ENCODE data around the gene RFX7.

The RFX7 gene

GRCh38 chr15:56098195-56098863 lies 145.3 kb downstream of the RFX7 start:
- H3K4me3 ChIP-seq (ENCODE audit: low read depth, low read length), result no peak overlapping the region
- DNase-seq (ENCODE audit: low read depth), result no peak
- TF ChIP-seq, protein P1, sequence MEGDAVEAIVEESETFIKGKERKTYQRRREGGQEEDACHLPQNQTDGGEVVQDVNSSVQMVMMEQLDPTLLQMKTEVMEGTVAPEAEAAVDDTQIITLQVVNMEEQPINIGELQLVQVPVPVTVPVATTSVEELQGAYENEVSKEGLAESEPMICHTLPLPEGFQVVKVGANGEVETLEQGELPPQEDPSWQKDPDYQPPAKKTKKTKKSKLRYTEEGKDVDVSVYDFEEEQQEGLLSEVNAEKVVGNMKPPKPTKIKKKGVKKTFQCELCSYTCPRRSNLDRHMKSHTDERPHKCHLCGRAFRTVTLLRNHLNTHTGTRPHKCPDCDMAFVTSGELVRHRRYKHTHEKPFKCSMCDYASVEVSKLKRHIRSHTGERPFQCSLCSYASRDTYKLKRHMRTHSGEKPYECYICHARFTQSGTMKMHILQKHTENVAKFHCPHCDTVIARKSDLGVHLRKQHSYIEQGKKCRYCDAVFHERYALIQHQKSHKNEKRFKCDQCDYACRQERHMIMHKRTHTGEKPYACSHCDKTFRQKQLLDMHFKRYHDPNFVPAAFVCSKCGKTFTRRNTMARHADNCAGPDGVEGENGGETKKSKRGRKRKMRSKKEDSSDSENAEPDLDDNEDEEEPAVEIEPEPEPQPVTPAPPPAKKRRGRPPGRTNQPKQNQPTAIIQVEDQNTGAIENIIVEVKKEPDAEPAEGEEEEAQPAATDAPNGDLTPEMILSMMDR (IDR thresholded peaks at IDR 0.05; ENCODE audit: control insufficient read depth, extremely low read depth, insufficient read depth), result no peak

DNA sequence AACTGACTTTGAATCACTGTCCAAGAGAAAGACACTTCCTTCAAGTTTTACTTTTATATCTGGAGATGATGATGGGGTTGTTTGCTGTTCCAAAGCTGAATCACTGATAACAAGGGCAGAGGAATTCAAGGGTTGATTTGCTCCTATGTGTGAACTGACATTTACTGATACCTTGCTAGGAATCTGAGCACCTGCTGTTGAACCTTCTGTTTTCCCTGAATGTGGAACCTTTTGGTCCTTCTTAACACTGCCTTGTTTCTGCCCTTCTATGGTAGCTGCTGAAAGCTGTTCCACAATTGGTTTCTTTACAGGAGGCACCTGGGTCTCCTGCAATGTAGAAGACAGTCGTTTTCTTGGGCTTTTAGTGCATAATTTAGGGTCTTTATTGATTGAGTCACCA lies 148.3 kb downstream of the RFX7 start:
- no peak for DNase-seq (ENCODE audit: low read depth)
- H3K4me3 ChIP-seq (ENCODE audit: low read depth, low read length), result no peak overlapping the region
- TF ChIP-seq, protein P1 (IDR thresholded peaks at IDR 0.05; ENCODE audit: control insufficient read depth, extremely low read depth, insufficient read depth), result no peak

GRCh38 chr15:56094171-56094570 lies 149.5 kb downstream of the RFX7 start:
- no peak overlapping the region for H3K4me3 ChIP-seq (ENCODE audit: low read depth, low read length)
- no peak for DNase-seq (ENCODE audit: low read depth)
- TF ChIP-seq, protein P1 (IDR thresholded peaks at IDR 0.05; ENCODE audit: control insufficient read depth, extremely low read depth, insufficient read depth), result no peak

- H3K4me3 ChIP-seq (ENCODE audit: low read depth, low read length), result no peak overlapping the region
- TF ChIP-seq, protein P1 (IDR thresholded peaks at IDR 0.05; ENCODE audit: control insufficient read depth, extremely low read depth, insufficient read depth), result no peak
- no peak for DNase-seq (ENCODE audit: low read depth)
These were observed 155.3 kb downstream of the RFX7 start for GRCh38 chr15:56088389-56088788.

GRCh38 chr15:56086566-56086965 lies 157.1 kb downstream of the RFX7 start:
- H3K4me3 ChIP-seq (ENCODE audit: low read depth, low read length), result no peak overlapping the region
- no peak for DNase-seq (ENCODE audit: low read depth)
- TF ChIP-seq, protein P1 (IDR thresholded peaks at IDR 0.05; ENCODE audit: control insufficient read depth, extremely low read depth, insufficient read depth), result no peak

GRCh38 chr15:56082263-56082761 lies 161.4 kb downstream of the RFX7 start:
- TF ChIP-seq, protein P1 (IDR thresholded peaks at IDR 0.05; ENCODE audit: control insufficient read depth, extremely low read depth, insufficient read depth), result no peak
- DNase-seq (ENCODE audit: low read depth), result no peak
- H3K4me3 ChIP-seq (ENCODE audit: low read depth, low read length), result no peak overlapping the region

DNA sequence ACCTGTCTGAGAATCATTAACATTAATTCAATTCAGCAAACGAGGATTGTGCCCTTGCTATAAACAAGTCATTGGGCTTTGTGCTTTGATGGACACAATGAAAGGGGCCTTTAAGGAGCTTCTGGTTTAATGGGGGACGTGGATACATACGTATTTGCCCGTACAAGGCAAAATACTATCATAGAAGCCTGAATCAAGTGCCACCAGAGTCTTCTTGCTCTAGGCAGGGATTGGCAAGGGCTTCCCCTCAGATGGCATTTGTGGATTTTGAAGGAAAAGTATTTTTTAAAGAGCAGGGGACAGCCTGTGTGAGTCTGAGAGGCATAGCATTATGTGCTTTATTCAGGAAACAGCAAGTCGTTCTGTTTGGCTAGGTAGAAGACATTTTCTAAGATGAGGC lies 166.6 kb downstream of the RFX7 start:
- no peak overlapping the region for H3K4me3 ChIP-seq (ENCODE audit: low read depth, low read length)
- DNase-seq (ENCODE audit: low read depth), result no peak
- TF ChIP-seq, protein P1 (IDR thresholded peaks at IDR 0.05; ENCODE audit: control insufficient read depth, extremely low read depth, insufficient read depth), result no peak

Data from LNCaP clone FGC (cell line).